ENCODE data around the gene MAP7. TPM values are rescaled to one million over a fixed set of nuclear protein-coding genes. Genes with fewer than 3 reads are reported as not detected.

Gene MAP7
- total and polyA plus RNA-seq, 2 experiments from 2014 or later, result 44.7 to 49.2 TPM

- H2AFZ ChIP-seq, result no peak overlapping the region
- peaks cover 8% of the 10 kb centered on the region; the same call in 1 of the 3 replicates for H3K36me3 Mint-ChIP-seq (ENCODE audit: low read depth)
- peaks cover 38% of the 10 kb centered on the region for H3K4me1 Mint-ChIP-seq
- H3K4me3 Mint-ChIP-seq, result no peak overlapping the region
- no peak overlapping the region for H3K4me2 ChIP-seq
- peaks cover 86% of the 10 kb centered on the region for H3K79me2 ChIP-seq (replicated peaks; ENCODE audit: insufficient read depth)
- H3K4me1 ChIP-seq (ENCODE audit: insufficient read depth), result peaks cover 38% of the 10 kb centered on the region
- TF ChIP-seq CREB1 (CRISPR knock-in tag; IDR thresholded peaks at IDR 0.05; ENCODE audit: low read depth) (no peak), ZNF114 (CRISPR knock-in tag; IDR thresholded peaks at IDR 0.05) (no peak), ZNF331 (CRISPR knock-in tag; IDR thresholded peaks at IDR 0.05; ENCODE audit: low read depth) (no peak), EZH2 (IDR thresholded peaks at IDR 0.05; ENCODE audit: low read depth, unreplicated experiment) (no peak), NANOG (IDR thresholded peaks at IDR 0.05; ENCODE audit: borderline replicate concordance) (no peak), ZNF462 (CRISPR knock-in tag; IDR thresholded peaks at IDR 0.05) (no peak), REST (IDR thresholded peaks at IDR 0.05; ENCODE audit: unreplicated experiment) (no peak), JUNB (IDR thresholded peaks at IDR 0.05; ENCODE audit: unreplicated experiment) (no peak), POLR2AphosphoS5 (IDR thresholded peaks at IDR 0.05; ENCODE audit: low read depth) (no peak), EZH2phosphoT487 (IDR thresholded peaks at IDR 0.05; ENCODE audit: unreplicated experiment) (no peak), ETS1 (IDR thresholded peaks at IDR 0.05) (no peak), STAT1 (IDR thresholded peaks at IDR 0.05; ENCODE audit: unreplicated experiment) (no peak)
- TF ChIP-seq, protein P1, sequence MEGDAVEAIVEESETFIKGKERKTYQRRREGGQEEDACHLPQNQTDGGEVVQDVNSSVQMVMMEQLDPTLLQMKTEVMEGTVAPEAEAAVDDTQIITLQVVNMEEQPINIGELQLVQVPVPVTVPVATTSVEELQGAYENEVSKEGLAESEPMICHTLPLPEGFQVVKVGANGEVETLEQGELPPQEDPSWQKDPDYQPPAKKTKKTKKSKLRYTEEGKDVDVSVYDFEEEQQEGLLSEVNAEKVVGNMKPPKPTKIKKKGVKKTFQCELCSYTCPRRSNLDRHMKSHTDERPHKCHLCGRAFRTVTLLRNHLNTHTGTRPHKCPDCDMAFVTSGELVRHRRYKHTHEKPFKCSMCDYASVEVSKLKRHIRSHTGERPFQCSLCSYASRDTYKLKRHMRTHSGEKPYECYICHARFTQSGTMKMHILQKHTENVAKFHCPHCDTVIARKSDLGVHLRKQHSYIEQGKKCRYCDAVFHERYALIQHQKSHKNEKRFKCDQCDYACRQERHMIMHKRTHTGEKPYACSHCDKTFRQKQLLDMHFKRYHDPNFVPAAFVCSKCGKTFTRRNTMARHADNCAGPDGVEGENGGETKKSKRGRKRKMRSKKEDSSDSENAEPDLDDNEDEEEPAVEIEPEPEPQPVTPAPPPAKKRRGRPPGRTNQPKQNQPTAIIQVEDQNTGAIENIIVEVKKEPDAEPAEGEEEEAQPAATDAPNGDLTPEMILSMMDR (conservative IDR thresholded peaks at IDR 0.05; ENCODE audit: low read depth in 2 of 2), result no peak
- H3K27ac Mint-ChIP-seq, result no peak overlapping the region
- no peaks in the 10 kb centered on the region for H3K27me3 ChIP-seq (ENCODE audit: insufficient read depth)
- H3K9me3 Mint-ChIP-seq, result peaks cover 13% of the 10 kb centered on the region; the same call in 2 of the 3 replicates
- H4K20me1 ChIP-seq (replicated peaks; ENCODE audit: insufficient read depth), result peaks cover 11% of the 10 kb centered on the region; the same call in 1 of the 2 replicates
- H3F3A ChIP-seq (replicated peaks; ENCODE audit: low read depth), result no peaks in the 10 kb centered on the region
- H3K27ac ChIP-seq (ENCODE audit: low read depth), result no peak overlapping the region
- no peak overlapping the region for H3K4me3 ChIP-seq
- no peaks in the 10 kb centered on the region for H3K9me2 ChIP-seq (ENCODE audit: insufficient read depth)
- no peaks in the 10 kb centered on the region for H3K36me3 ChIP-seq (ENCODE audit: insufficient read depth)
- DNase-seq (ENCODE audit: low spot score) (no peak), ATAC-seq (no peak)
- peaks cover 2% of the 10 kb centered on the region for H3K27me3 Mint-ChIP-seq (ENCODE audit: insufficient read depth, low read depth, poor library complexity)
Measured at GRCh38 chr6:136475686-136476085, 74.5 kb downstream of the MAP7 start.
